Tibial artery (tissue), 4 donors: Measurements from ENCODE around the gene SMC3.

Experiments used
- DNase-seq, 2 donors: peaks; one replicate each; pipeline ENCODE4 v3.0.0-alpha.2; 2019
- H3K27ac ChIP-seq, 2 donors: fragments of 200-600 bp; sonication (generic) in 1 of 2; 1 replicate in 1 of 2; 2 replicates in 1 of 2; pipeline ENCODE4 v1.5.1; 2018 to 2019; ENCODE audit warnings: mild to moderate bottlenecking in 1 of 2
- H3K27me3 ChIP-seq, 2 donors: fragments of 200-600 bp; sonication (generic) in 1 of 2; one replicate each; pipeline versions ENCODE4 v1.5.1 to v1.6.0; 2016 to 2019
- H3K36me3 ChIP-seq, 3 donors: fragments of 200-600 bp; sonication (generic) in 2 of 3; one replicate each; pipeline ENCODE4 v1.5.1; 2016 to 2019; ENCODE audit warnings: mild to moderate bottlenecking in 2 of 3
- H3K4me1 ChIP-seq, 4 donors: fragments of 200-600 bp; sonication (generic) in 2 of 4; 1 replicate in 3 of 4; 2 replicates in 1 of 4; pipeline ENCODE4 v1.5.1; 2016 to 2019
- H3K4me3 ChIP-seq, 2 donors: fragments of 200-600 bp; sonication (generic) in 1 of 2; 1 replicate in 1 of 2; 2 replicates in 1 of 2; pipeline ENCODE4 v1.5.1; 2018 to 2019; ENCODE audit warnings: mild to moderate bottlenecking in 2 of 2
- H3K9me3 ChIP-seq, 3 donors: fragments of 200-600 bp; sonication (generic) in 1 of 3; one replicate each; pipeline ENCODE4 v1.5.1; 2016 to 2019
- CTCF ChIP-seq, 2 experiments: fragments of 200-600 bp in 1 of 2; fragments of 450-650 bp in 1 of 2; IDR thresholded peaks; one replicate each; pipeline ENCODE4 v1.5.1; 2017 to 2019; ENCODE audit warnings: antibody characterized with exemption in 2 of 2, mild to moderate bottlenecking in 1 of 2, moderate library complexity in 1 of 2
- intact Hi-C: fragments of 100-400 bp; cut with DNase I; formaldehyde crosslinking; loops from one replicate; pipeline ENCODE4 v1.15.0; 2023; ENCODE audit warnings: low total_unique reads

SMC3 gene

DNA sequence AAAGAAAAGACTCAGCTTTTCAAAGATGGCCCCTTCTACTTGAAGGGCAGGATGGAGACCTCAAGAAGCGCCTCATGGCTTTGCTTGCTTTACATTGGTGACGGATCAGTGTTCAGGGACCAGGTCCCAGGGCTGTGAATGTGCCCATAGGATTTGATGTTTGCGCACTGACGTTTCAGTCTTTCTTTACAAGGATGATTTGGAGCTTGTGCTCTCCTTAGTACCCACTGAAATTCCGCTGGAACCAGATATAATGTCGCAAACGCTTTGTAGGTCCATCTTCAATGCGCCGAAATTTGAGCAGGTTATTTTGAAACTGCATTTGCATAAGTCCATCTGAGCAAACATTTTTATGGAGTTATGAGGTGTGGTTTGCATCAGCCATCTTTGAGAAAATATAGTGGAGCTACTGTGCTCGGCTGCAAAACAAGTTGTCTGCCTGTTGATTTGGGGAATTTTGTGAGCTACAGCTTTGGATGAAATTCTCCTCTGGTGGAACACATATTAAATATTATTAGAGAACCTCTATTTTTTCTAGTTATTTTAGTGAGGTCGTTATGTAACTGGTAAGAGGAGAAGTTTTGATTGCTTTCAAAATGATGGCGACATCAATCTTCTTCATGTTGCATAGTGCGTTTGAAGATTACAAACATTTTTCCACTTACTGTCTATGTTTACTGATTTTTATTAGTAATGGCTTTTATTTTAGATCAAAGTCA lies 79.1 kb downstream of the SMC3 start:
- H3K4me1 ChIP-seq: peaks cover 0 to 19% (median 17%) of the 10 kb centered on the region in 4 donors
- DNase-seq: no peak
- H3K27ac ChIP-seq: no peak overlapping the region
- intact Hi-C loops: no loop called here
- H3K9me3 ChIP-seq: no peaks in the 10 kb centered on the region
- TF ChIP-seq CTCF (IDR thresholded peaks at IDR 0.05): no peak
- no peak overlapping the region for H3K4me3 ChIP-seq
- H3K36me3 ChIP-seq: no peaks in the 10 kb centered on the region
- peaks cover 3 to 40% of the 10 kb centered on the region in 2 donors for H3K27me3 ChIP-seq

DNA sequence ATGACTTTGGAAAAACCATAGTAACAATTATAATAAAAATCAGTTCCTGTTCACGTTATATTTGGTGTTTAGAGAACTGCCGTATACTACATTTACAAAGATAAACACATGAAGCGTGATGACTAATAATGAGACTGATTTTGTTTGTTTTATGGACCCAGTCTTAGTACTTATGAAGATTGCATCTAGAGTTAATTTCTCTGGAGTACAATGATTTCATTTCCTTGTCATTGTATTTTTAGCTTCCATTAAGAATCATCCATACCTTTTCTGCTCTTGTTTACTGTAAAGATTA lies 79.6 kb downstream of the SMC3 start:
- no peak overlapping the region for H3K4me3 ChIP-seq
- intact Hi-C loops: no loop called here
- DNase-seq: no peak
- no peak overlapping the region for H3K27ac ChIP-seq
- H3K36me3 ChIP-seq: no peaks in the 10 kb centered on the region
- TF ChIP-seq CTCF (IDR thresholded peaks at IDR 0.05): no peak
- H3K9me3 ChIP-seq: no peaks in the 10 kb centered on the region
- H3K4me1 ChIP-seq: peaks cover 0 to 19% (median 17%) of the 10 kb centered on the region in 4 donors
- peaks cover 3 to 40% of the 10 kb centered on the region in 2 donors for H3K27me3 ChIP-seq

DNA sequence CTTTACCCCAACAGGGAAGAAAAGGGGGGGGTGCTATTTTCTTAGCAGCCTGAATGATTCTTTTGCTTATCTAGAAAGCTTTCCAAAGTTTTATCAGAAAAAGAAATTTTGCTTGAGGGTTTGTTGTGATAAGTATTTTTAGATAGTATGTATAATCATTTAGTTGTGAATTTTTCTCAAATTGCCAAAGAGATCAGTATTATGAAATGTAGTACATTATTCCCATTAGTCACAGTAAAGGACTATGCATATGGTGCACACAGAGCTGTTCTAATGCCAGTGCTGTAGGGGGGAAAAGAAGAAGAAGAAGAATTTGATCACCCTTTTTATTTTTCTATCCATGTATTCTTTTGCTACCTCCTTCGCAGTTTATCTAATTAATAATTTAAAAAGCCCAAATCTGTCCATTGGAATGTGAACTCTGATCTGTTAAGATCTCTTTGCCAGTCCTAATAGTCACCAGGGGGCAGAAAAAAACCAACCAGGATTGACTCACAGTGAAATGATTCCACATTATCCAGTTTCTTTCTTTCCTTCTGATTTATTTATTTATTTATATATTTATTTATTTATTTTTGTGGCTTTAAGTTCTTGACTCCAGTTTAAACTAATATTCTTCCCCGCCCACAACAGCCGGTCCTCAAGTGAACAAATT lies 81.3 kb downstream of the SMC3 start:
- no peak overlapping the region for H3K27ac ChIP-seq
- no peak for DNase-seq
- H3K4me1 ChIP-seq: peaks cover 0 to 11% (median 9%) of the 10 kb centered on the region in 4 donors
- no peaks in the 10 kb centered on the region for H3K36me3 ChIP-seq
- H3K9me3 ChIP-seq: no peaks in the 10 kb centered on the region
- peaks cover 3 to 34% of the 10 kb centered on the region in 2 donors for H3K27me3 ChIP-seq
- no peak for TF ChIP-seq CTCF (IDR thresholded peaks at IDR 0.05)
- H3K4me3 ChIP-seq: no peak overlapping the region
- intact Hi-C loops: no loop called here

DNA sequence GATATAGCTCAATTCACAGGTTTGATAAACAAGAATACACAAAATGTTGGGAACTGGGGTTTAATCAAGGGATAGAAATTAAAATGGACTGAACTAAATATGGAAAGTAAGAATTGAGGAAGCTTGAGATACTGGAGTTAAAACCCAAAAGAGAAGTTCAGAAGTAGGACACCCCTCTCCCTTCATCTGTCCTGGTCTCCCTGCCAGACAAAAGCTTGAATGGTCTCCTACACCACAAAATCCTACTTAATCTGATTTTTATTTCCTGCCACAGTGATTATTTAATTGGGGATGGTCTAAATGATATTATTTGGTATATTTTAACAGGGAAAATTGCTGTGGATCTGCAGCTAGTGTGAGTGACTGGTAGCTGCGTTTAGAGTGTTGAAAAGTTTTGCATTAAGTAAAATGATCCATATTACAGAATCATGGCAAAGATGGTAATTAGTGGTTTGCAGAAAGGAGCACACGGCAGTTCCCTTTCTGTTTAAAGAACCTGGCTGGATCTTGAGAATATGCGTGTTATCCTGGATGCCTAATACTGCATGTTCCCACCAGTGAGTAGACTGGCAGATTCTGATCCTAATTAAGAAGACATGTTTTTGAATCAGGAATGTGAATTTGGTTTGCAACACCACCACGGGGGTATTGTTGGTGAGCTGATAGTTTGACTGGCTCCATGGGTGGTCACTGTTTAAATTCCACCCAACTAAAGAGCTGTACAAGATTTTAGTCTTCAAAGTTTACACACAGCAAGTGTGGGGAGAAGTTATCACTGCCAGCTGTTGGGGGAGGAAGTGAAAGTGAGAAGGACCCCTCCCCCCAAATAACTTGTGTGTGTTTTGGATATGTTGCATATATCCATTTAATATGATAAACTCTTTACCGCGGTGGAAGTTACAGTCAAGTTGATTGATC lies 82.1 kb downstream of the SMC3 start:
- intact Hi-C loops: no loop called here
- peaks cover 0 to 4% (median 2%) of the 10 kb centered on the region in 4 donors for H3K4me1 ChIP-seq
- DNase-seq: no peak
- H3K27me3 ChIP-seq: peaks cover 3 to 26% of the 10 kb centered on the region in 2 donors
- no peaks in the 10 kb centered on the region for H3K36me3 ChIP-seq
- H3K9me3 ChIP-seq: no peaks in the 10 kb centered on the region
- TF ChIP-seq CTCF (IDR thresholded peaks at IDR 0.05): no peak
- no peak overlapping the region for H3K27ac ChIP-seq
- no peak overlapping the region for H3K4me3 ChIP-seq

GRCh38 chr10:110650265-110650668 lies 82.8 kb downstream of the SMC3 start:
- peaks cover under 1 to 20% of the 10 kb centered on the region in 2 donors for H3K27me3 ChIP-seq
- DNase-seq: no peak
- no peaks in the 10 kb centered on the region for H3K4me1 ChIP-seq
- no peak overlapping the region for H3K27ac ChIP-seq
- no peaks in the 10 kb centered on the region for H3K9me3 ChIP-seq
- H3K36me3 ChIP-seq: no peaks in the 10 kb centered on the region
- intact Hi-C loops: no loop called here
- TF ChIP-seq CTCF (IDR thresholded peaks at IDR 0.05): no peak
- no peak overlapping the region for H3K4me3 ChIP-seq
